Neural progenitor cell (in vitro differentiated cells): ENCODE results near the gene HOXC10. TPM values are rescaled to one million over a fixed set of nuclear protein-coding genes. Genes with fewer than 3 reads are reported as not detected.

ENCODE experiments used
- DNase-seq: peaks from one replicate; pipeline ENCODE4 v3.0.0-alpha.2; 2016; ENCODE audit warnings: low spot score
- H2AFZ ChIP-seq: fragments of 200-600 bp; sonication (generic); replicated peaks from 2 replicates; pipeline ENCODE4 v1.6.1; 2016; ENCODE audit warnings: antibody characterized with exemption
- H3F3A ChIP-seq: fragments of 200-600 bp; sonication (generic); 2 replicates; pipeline ENCODE4 v1.6.1; 2016; ENCODE audit warnings: antibody characterized with exemption, low read depth
- H3K27ac ChIP-seq: fragments of 200-600 bp; sonication (generic); 2 replicates; pipeline ENCODE4 v1.5.1; 2016; ENCODE audit warnings: mild to moderate bottlenecking
- H3K27me3 ChIP-seq: fragments of 200-600 bp; sonication (generic); 2 replicates; pipeline ENCODE4 v1.6.1; 2016; ENCODE audit warnings: mild to moderate bottlenecking, moderate library complexity
- H3K36me3 ChIP-seq: fragments of 200-600 bp; sonication (generic); 2 replicates; pipeline ENCODE4 v1.5.1; 2016
- H3K4me1 ChIP-seq: fragments of 200-600 bp; sonication (generic); 2 replicates; pipeline ENCODE4 v1.6.1; 2016; ENCODE audit warnings: mixed run types
- H3K4me2 ChIP-seq: fragments of 200-600 bp; sonication (generic); 2 replicates; pipeline ENCODE4 v1.6.1; 2016
- H3K4me3 ChIP-seq: fragments of 200-600 bp; sonication (generic); 2 replicates; pipeline ENCODE4 v1.5.1; 2016
- H3K79me2 ChIP-seq: fragments of 200-600 bp; sonication (generic); 2 replicates; pipeline ENCODE4 v1.6.1; 2016; ENCODE audit warnings: low read depth
- H3K9ac ChIP-seq: fragments of 200-600 bp; sonication (generic); 2 replicates; pipeline ENCODE4 v1.6.1; 2016
- H3K9me3 ChIP-seq: fragments of 200-600 bp; sonication (generic); 2 replicates; pipeline ENCODE4 v1.5.1; 2016; ENCODE audit warnings: low read depth
- H4K20me1 ChIP-seq: fragments of 200-600 bp; sonication (generic); 2 replicates; pipeline ENCODE4 v1.6.1; 2016; ENCODE audit warnings: low read depth
- H3K27ac Mint-ChIP-seq: 3 replicates; pipeline ENCODE4 v1.8.0; 2021; ENCODE audit warnings: mixed read lengths
- H3K27me3 Mint-ChIP-seq: 2 replicates; pipeline ENCODE4 v1.8.0; 2022; ENCODE audit warnings: low read depth, mild to moderate bottlenecking, inconsistent platforms, moderate library complexity, mixed read lengths; ENCODE audit not compliant: insufficient read depth
- H3K36me3 Mint-ChIP-seq: 3 replicates; pipeline ENCODE4 v1.8.0; 2021; ENCODE audit warnings: mixed read lengths
- H3K4me1 Mint-ChIP-seq: 3 replicates; pipeline ENCODE4 v1.8.0; 2021; ENCODE audit warnings: mixed read lengths
- H3K4me3 Mint-ChIP-seq: 3 replicates; pipeline ENCODE4 v1.8.0; 2021; ENCODE audit warnings: mild to moderate bottlenecking, moderate library complexity, mixed read lengths
- H3K9me3 Mint-ChIP-seq: 3 replicates; pipeline ENCODE4 v1.8.0; 2020; ENCODE audit warnings: mixed read lengths
- CTCF ChIP-seq: fragments of 200-600 bp; sonication (generic); IDR thresholded peaks from 2 replicates; pipeline ENCODE4 v1.5.1; 2017; ENCODE audit warnings: antibody characterized with exemption, mild to moderate bottlenecking
- EZH2 ChIP-seq: fragments of 200-600 bp; sonication (generic); IDR thresholded peaks from 2 replicates; pipeline ENCODE4 v1.6.1; 2017; ENCODE audit warnings: antibody characterized with exemption, mild to moderate bottlenecking, moderate library complexity
- EZH2phosphoT487 ChIP-seq: fragments of 200-600 bp; sonication (generic); IDR thresholded peaks from 2 replicates; pipeline ENCODE4 v1.6.1; 2017; ENCODE audit warnings: antibody characterized with exemption
- total RNA-seq: library from RNA; depleted of rRNA; stranded (reverse); fragments of >200 nt; gene quantifications from 2 replicates; pipeline ENCODE4 v1.2.3, GENCODE V29; 2015; ENCODE audit warnings: low replicate concordance

HOXC10 gene
- total RNA-seq, 1 donor from 2014 or later, result not detected

DNA sequence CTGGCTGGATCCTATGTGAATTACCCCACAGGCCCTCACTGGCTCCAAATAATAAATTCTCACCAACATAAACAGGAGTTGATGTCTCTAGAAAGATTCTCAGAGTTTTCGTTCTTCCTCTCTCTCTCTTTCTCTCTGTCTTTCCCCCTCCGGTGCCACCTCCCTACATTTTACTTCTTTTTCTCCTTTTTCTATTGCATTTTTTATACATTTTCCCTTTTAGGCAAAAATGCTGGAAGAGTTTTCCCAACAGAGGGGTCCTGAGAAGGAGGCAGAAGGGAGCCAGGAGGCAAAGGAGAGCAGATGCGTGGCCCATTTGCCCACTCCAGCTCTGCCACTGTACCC, 42.5 kb downstream of the HOXC10 start:
- Mint-ChIP-seq H3K9me3 (peaks cover 5% of the 10 kb centered on the region), H3K4me3 (no peak overlapping the region), H3K27me3 (peaks cover 92% of the 10 kb centered on the region), H3K27ac (no peak overlapping the region), H3K36me3 (no peaks in the 10 kb centered on the region), H3K4me1 (no peaks in the 10 kb centered on the region)
- DNase-seq, result no peak
- no peaks in the 10 kb centered on the region for H3K36me3 ChIP-seq
- no peak overlapping the region for H3K4me2 ChIP-seq
- no peaks in the 10 kb centered on the region for H3K4me1 ChIP-seq
- no peak overlapping the region for H3K9ac ChIP-seq
- H3F3A ChIP-seq, result no peaks in the 10 kb centered on the region
- no peaks in the 10 kb centered on the region for H3K79me2 ChIP-seq
- peaks cover 100% of the 10 kb centered on the region for H3K27me3 ChIP-seq
- peak; percentile 9 for TF ChIP-seq EZH2
- peak; percentile 30 for TF ChIP-seq EZH2phosphoT487
- no peak for TF ChIP-seq CTCF
- H3K4me3 ChIP-seq, result no peak overlapping the region
- H3K9me3 ChIP-seq, result no peaks in the 10 kb centered on the region
- no peak overlapping the region for H3K27ac ChIP-seq
- no peak overlapping the region for H2AFZ ChIP-seq
- peaks cover 93% of the 10 kb centered on the region for H4K20me1 ChIP-seq

- H4K20me1 ChIP-seq, result peaks cover 92% of the 10 kb centered on the region
- no peaks in the 10 kb centered on the region for H3K4me1 Mint-ChIP-seq
- no peak within 1 kb of the TSS for H3K4me2 ChIP-seq
- H3K4me3 ChIP-seq, result no peak within 1 kb of the TSS
- no peak within 1 kb of the TSS for H2AFZ ChIP-seq
- no peaks in the 10 kb centered on the region for H3F3A ChIP-seq
- H3K27ac Mint-ChIP-seq, result no peak within 1 kb of the TSS
- H3K9me3 ChIP-seq, result no peaks in the 10 kb centered on the region
- no peaks in the 10 kb centered on the region for H3K79me2 ChIP-seq
- no peaks in the 10 kb centered on the region for H3K36me3 ChIP-seq
- TF ChIP-seq EZH2, result peak; percentile 88
- no peak for TF ChIP-seq CTCF
- peak; percentile 69 for TF ChIP-seq EZH2phosphoT487
- H3K27me3 ChIP-seq, result peaks cover 100% of the 10 kb centered on the region
- no peaks in the 10 kb centered on the region for H3K36me3 Mint-ChIP-seq
- no peak for DNase-seq
- H3K9ac ChIP-seq, result no peak within 1 kb of the TSS
- H3K9me3 Mint-ChIP-seq, result peaks cover 9% of the 10 kb centered on the region
- peaks cover 91% of the 10 kb centered on the region for H3K27me3 Mint-ChIP-seq
- no peak within 1 kb of the TSS for H3K27ac ChIP-seq
- no peaks in the 10 kb centered on the region for H3K4me1 ChIP-seq
- no peak within 1 kb of the TSS for H3K4me3 Mint-ChIP-seq
Measured at GRCh38 chr12:54028314-54029201, 43.6 kb downstream of the HOXC10 start, which contains the start of gene HOXC6. HOXC6 (plus strand) TSS chr12:54028440; CDS start chr12:54028522, 82 bp downstream.

GRCh38 chr12:54029529-54030441, 44.8 kb downstream of the HOXC10 start:
- H2AFZ ChIP-seq, result no peak overlapping the region
- H3K36me3 Mint-ChIP-seq, result no peaks in the 10 kb centered on the region
- peaks cover 9% of the 10 kb centered on the region for H3K9me3 Mint-ChIP-seq
- H3K36me3 ChIP-seq, result no peaks in the 10 kb centered on the region
- no peak overlapping the region for H3K4me3 ChIP-seq
- no peak overlapping the region for H3K27ac Mint-ChIP-seq
- peaks cover 100% of the 10 kb centered on the region for H3K27me3 ChIP-seq
- H3K9me3 ChIP-seq, result no peaks in the 10 kb centered on the region
- H4K20me1 ChIP-seq, result peaks cover 92% of the 10 kb centered on the region
- H3K27ac ChIP-seq, result no peak overlapping the region
- no peaks in the 10 kb centered on the region for H3K4me1 Mint-ChIP-seq
- peak; percentile 62 for DNase-seq
- H3K4me2 ChIP-seq, result peak overlapping the region; percentile 20
- TF ChIP-seq EZH2phosphoT487, result peak; percentile 78
- no peak for TF ChIP-seq CTCF
- TF ChIP-seq EZH2, result peak; percentile 99
- H3K4me3 Mint-ChIP-seq, result no peak overlapping the region
- H3F3A ChIP-seq, result no peaks in the 10 kb centered on the region
- no peak overlapping the region for H3K9ac ChIP-seq
- no peaks in the 10 kb centered on the region for H3K79me2 ChIP-seq
- no peaks in the 10 kb centered on the region for H3K4me1 ChIP-seq
- H3K27me3 Mint-ChIP-seq, result peaks cover 88% of the 10 kb centered on the region
